Keratinocyte (primary cell): ENCODE measurements around the gene ZNF474. TPM values are rescaled to one million over a fixed set of nuclear protein-coding genes. Genes with fewer than 3 reads are reported as not detected.

ENCODE experiments used
- DNase-seq: peaks from one replicate; pipeline ENCODE4 v3.0.0-alpha.2; 2011; ENCODE audit warnings: low read depth, missing footprints, low spot score
- FAIRE-seq: peaks from 2 replicates; lab custom pipeline; 2011; peaks lifted over from hg19 to GRCh38; lab: Jason Lieb, UNC
- H2AFZ ChIP-seq: 2 replicates; pipeline ENCODE4 v1.6.0; 2012; ENCODE audit warnings: low read length, control low read depth, inconsistent platforms; ENCODE audit not compliant: control insufficient read depth
- H3K27ac ChIP-seq: 2 replicates; pipeline ENCODE4 v1.5.1; 2011; ENCODE audit warnings: low read length; ENCODE audit not compliant: control insufficient read depth, insufficient read depth
- H3K27me3 ChIP-seq: 3 replicates; pipeline ENCODE4 v1.6.0; 2011; ENCODE audit warnings: low read length; ENCODE audit not compliant: control insufficient read depth, insufficient read depth; ENCODE audit errors: extremely low read depth
- H3K36me3 ChIP-seq, 2 experiments: 2 replicates in 1 of 2; 3 replicates in 1 of 2; pipeline ENCODE4 v1.5.1; 2011; ENCODE audit warnings: low read length in 2 of 2, mild to moderate bottlenecking in 1 of 2; ENCODE audit not compliant: control insufficient read depth in 2 of 2, insufficient read depth in 2 of 2; ENCODE audit errors: extremely low read depth in 1 of 2
- H3K4me1 ChIP-seq: 3 replicates; pipeline ENCODE4 v1.5.1; 2011; ENCODE audit warnings: low read length; ENCODE audit not compliant: control insufficient read depth, insufficient read depth; ENCODE audit errors: extremely low read depth
- H3K4me2 ChIP-seq: 3 replicates; pipeline ENCODE4 v1.6.0; 2011; ENCODE audit warnings: low read depth, low read length; ENCODE audit not compliant: control insufficient read depth, insufficient read depth; ENCODE audit errors: extremely low read depth
- H3K4me3 ChIP-seq, 3 experiments: fragments of 200-600 bp in 1 of 3; sonication (generic) in 1 of 3; 2 replicates in 2 of 3; 3 replicates in 1 of 3; pipeline ENCODE4 v1.5.1; 2011 to 2016; ENCODE audit warnings: low read length in 3 of 3, mild to moderate bottlenecking in 3 of 3, control low read depth in 2 of 3, inconsistent platforms in 1 of 3, low read depth in 1 of 3, mixed read lengths in 1 of 3, mixed run types in 1 of 3, moderate library complexity in 1 of 3; ENCODE audit not compliant: control insufficient read depth in 2 of 3, insufficient read depth in 2 of 3; ENCODE audit errors: extremely low read depth in 1 of 3
- H3K79me2 ChIP-seq: 2 replicates; pipeline ENCODE4 v1.6.0; 2012; ENCODE audit warnings: low read length; ENCODE audit not compliant: control insufficient read depth, insufficient read depth
- H3K9ac ChIP-seq: 3 replicates; pipeline ENCODE4 v1.6.0; 2011; ENCODE audit warnings: low read length; ENCODE audit not compliant: control insufficient read depth, insufficient read depth; ENCODE audit errors: extremely low read depth
- H3K9me1 ChIP-seq: 3 replicates; pipeline ENCODE4 v1.6.0; 2011; ENCODE audit warnings: low read length; ENCODE audit not compliant: control insufficient read depth, insufficient read depth; ENCODE audit errors: extremely low read depth
- H3K9me3 ChIP-seq: 2 replicates; pipeline ENCODE4 v1.5.1; 2012; ENCODE audit warnings: low read depth, low read length; ENCODE audit not compliant: control insufficient read depth
- H4K20me1 ChIP-seq: 3 replicates; pipeline ENCODE4 v1.6.0; 2011; ENCODE audit warnings: low read length; ENCODE audit not compliant: control insufficient read depth, insufficient read depth; ENCODE audit errors: extremely low read depth
- CTCF ChIP-seq, 3 experiments: IDR thresholded peaks in 1 of 3; conservative IDR thresholded peaks in 1 of 3; optimal IDR thresholded peaks in 1 of 3; 2 replicates in 2 of 3; 3 replicates in 1 of 3; pipeline versions ENCODE3 to v1.5.1; 2011; ENCODE audit warnings: low read length in 3 of 3, mild to moderate bottlenecking in 3 of 3, moderate library complexity in 2 of 3, control low read depth in 1 of 3, inconsistent platforms in 1 of 3; ENCODE audit not compliant: insufficient read depth in 2 of 3; ENCODE audit errors: extremely low read depth in 1 of 3
- EZH2 ChIP-seq: IDR thresholded peaks from one replicate; pipeline ENCODE4 v1.6.1; 2012; ENCODE audit warnings: inconsistent platforms, mild to moderate bottlenecking, low read length, moderate library complexity
- dilution Hi-C: fragments of 300-500 bp; cut with MboI; formaldehyde crosslinking; loops from one replicate; pipeline ENCODE4 v1.7.0; 2020; ENCODE audit warnings: low sequenced_read_pairs; ENCODE audit not compliant: extremely low pct_ligation_motif_present
- polyA plus RNA-seq, 5 experiments: library from polyadenylated mRNA; depleted of rRNA in 3 of 5; stranded (reverse) in 3 of 5; stranded (forward) in 1 of 5; unstranded in 1 of 5; fragments of >200 nt; gene quantifications; 1 replicate in 1 of 5; 2 replicates in 3 of 5; 3 replicates in 1 of 5; pipeline versions ENCODE4 v1.2.1 to v1.2.3, GENCODE V29; 2011 to 2012; ENCODE audit warnings: missing spikeins in 2 of 5, low read depth in 1 of 5, low replicate concordance in 1 of 5

Gene ZNF474
- polyA plus RNA-seq, 1 donor (not counting 4 experiments of a cell fraction or from before 2014, with no cell fraction given) = 0.05 TPM

- dilution Hi-C loops = no loop called here
- H3K36me3 ChIP-seq = no peaks in the 10 kb centered on the region
- no peaks in the 10 kb centered on the region for H4K20me1 ChIP-seq
- H3K9me1 ChIP-seq = no peaks in the 10 kb centered on the region
- no peaks in the 10 kb centered on the region for H3K9me3 ChIP-seq
- no peak for TF ChIP-seq CTCF (optimal IDR thresholded peaks at IDR 0.05 in 1 of 3, IDR thresholded peaks at IDR 0.05 in 1 of 3, conservative IDR thresholded peaks at IDR 0.05 in 1 of 3; ENCODE audit: extremely low read depth in 1 of 3, insufficient read depth in 2 of 3, low read length in 3 of 3)
- TF ChIP-seq EZH2 = no peak
- FAIRE-seq (no peak), DNase-seq (no peak)
- H3K9ac ChIP-seq = no peak overlapping the region
- no peak overlapping the region for H3K27ac ChIP-seq
- no peak overlapping the region for H3K4me3 ChIP-seq
- H3K4me2 ChIP-seq = no peak overlapping the region
- peaks cover 2% of the 10 kb centered on the region for H3K4me1 ChIP-seq
- H3K27me3 ChIP-seq = no peaks in the 10 kb centered on the region
- no peaks in the 10 kb centered on the region for H3K79me2 ChIP-seq
- H2AFZ ChIP-seq = no peak overlapping the region
These were observed 23.4 kb upstream of the ZNF474 start for GRCh38 chr5:122105909-122106308.

- H3K4me2 ChIP-seq = no peak overlapping the region
- no peak overlapping the region for H2AFZ ChIP-seq
- no peaks in the 10 kb centered on the region for H3K9me1 ChIP-seq
- H3K9ac ChIP-seq = no peak overlapping the region
- H3K27me3 ChIP-seq = no peaks in the 10 kb centered on the region
- H3K27ac ChIP-seq = no peak overlapping the region
- H3K4me1 ChIP-seq = peaks cover 9% of the 10 kb centered on the region
- no peaks in the 10 kb centered on the region for H3K79me2 ChIP-seq
- H3K4me3 ChIP-seq = no peak overlapping the region
- dilution Hi-C loops = no loop called here
- no peaks in the 10 kb centered on the region for H4K20me1 ChIP-seq
- H3K36me3 ChIP-seq = no peaks in the 10 kb centered on the region
- TF ChIP-seq EZH2 = no peak
- no peak for TF ChIP-seq CTCF (optimal IDR thresholded peaks at IDR 0.05 in 1 of 3, IDR thresholded peaks at IDR 0.05 in 1 of 3, conservative IDR thresholded peaks at IDR 0.05 in 1 of 3; ENCODE audit: extremely low read depth in 1 of 3, insufficient read depth in 2 of 3, low read length in 3 of 3)
- no peaks in the 10 kb centered on the region for H3K9me3 ChIP-seq
- FAIRE-seq (no peak), DNase-seq (no peak)
These were observed 22.3 kb upstream of the ZNF474 start for GRCh38 chr5:122107016-122107415.
